ENCODE measurements around the gene NAV3.

NAV3 gene

GRCh38 chr12:78118486-78118885, 287.8 kb downstream of the NAV3 start:
- DNase-seq (ENCODE audit: low read depth in 2 of 3, low spot score in 2 of 3) = no peak

GRCh38 chr12:78119351-78119918, 288.7 kb downstream of the NAV3 start:
- DNase-seq (ENCODE audit: low read depth in 2 of 3, low spot score in 2 of 3) = no peak

DNA sequence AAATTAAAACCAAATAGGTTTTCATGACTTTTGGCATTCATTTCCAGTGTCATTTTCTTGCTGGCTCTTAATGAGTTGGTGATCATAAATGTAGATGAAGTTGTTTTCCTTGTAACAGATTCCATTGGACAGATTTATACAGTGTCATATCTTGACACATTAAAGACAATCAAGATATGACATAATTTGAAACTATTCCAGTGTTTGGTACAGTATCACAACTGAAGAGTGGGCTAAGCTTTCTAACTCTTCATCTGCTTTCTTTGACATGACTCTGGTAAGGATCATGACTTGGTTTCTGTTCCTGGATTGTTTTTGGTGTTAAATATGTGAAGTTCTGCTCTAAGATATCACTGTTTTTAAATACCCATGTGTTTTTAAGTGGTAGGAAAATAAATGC, 289.6 kb downstream of the NAV3 start:
- no peak for DNase-seq (ENCODE audit: low read depth in 2 of 3, low spot score in 2 of 3)

DNA sequence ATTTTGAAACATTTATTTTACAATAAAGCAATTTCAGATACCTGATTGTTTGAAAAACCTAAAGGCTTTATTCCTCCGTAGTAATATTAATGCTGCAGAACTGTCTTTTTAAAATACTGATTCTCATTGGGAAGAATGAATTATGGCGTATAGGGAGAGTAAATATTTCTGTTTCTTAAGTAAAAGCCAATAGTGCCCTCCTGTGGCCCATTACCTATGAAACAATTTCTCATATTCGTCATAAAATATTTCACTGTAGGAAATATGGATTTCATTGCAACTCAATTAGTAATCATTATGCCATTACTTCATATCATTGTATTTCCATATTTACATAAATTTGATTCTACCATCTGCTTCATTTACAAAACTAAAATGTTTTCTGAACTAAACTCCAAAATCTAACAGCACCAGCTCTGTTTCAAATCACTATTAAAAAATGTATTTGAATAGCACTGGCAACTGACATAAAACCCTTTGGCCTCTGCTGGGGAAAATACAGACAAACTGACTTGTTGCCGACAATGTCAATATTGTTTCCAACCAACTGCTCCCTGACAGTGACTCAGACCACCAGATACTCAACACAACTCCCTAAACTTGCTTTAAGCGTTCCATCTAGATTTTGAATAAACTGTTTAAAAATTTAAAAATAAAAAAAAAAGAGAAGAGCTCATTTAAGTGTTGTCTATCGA, 290.3 kb downstream of the NAV3 start:
- no peak for DNase-seq (ENCODE audit: low read depth in 2 of 3, low spot score in 2 of 3)

GRCh38 chr12:78121969-78122610, 291.4 kb downstream of the NAV3 start:
- DNase-seq (ENCODE audit: low read depth in 2 of 3, low spot score in 2 of 3) = no peak

GRCh38 chr12:78128211-78128610, 297.5 kb downstream of the NAV3 start:
- no peak for DNase-seq (ENCODE audit: low read depth in 2 of 3, low spot score in 2 of 3)

GRCh38 chr12:78143717-78144116, 313.0 kb downstream of the NAV3 start:
- DNase-seq (ENCODE audit: low read depth in 2 of 3, low spot score in 2 of 3) = no peak

DNA sequence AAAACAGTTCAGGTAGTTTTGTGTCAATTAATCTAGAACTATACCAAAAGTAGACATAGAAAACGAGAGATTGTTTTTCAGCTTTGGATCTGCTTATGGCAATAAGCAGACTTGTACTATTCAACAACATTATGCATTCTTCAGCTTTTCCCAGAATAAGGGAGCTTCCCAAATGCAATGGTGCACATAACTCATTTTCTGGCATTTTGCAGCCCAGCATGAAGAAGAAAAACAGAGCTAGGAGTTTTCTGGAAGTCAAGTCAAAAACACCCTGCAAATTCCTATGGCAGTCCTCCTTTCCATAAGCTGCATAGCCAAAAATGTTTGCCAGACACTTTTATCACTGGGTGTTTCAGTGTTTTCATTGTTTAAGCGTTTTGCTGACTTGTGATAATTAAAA, 314.7 kb downstream of the NAV3 start:
- no peak for DNase-seq (ENCODE audit: low read depth in 2 of 3, low spot score in 2 of 3)

DNA sequence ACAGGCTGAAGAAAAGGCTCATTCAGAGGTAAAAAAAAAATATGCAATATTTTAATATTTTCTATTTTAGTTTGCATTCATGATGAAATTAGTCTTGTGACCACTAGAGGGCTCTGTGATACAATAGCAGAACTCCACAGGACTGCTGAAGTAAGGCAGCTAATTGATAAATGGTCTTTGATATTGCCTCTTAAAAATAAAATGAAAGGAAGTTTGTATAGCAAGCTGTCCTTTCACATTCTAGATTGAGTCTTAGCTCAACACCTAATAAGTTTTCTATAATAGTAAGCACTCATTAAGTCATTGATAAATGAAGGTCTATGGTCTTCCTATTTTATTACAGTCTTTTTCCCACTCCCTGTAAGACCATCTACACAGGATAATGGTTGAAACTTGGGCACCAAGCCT, 315.7 kb downstream of the NAV3 start:
- no peak for DNase-seq (ENCODE audit: low read depth in 2 of 3, low spot score in 2 of 3)

GRCh38 chr12:78149459-78149858, 318.8 kb downstream of the NAV3 start:
- no peak for DNase-seq (ENCODE audit: low read depth in 2 of 3, low spot score in 2 of 3)

DNA sequence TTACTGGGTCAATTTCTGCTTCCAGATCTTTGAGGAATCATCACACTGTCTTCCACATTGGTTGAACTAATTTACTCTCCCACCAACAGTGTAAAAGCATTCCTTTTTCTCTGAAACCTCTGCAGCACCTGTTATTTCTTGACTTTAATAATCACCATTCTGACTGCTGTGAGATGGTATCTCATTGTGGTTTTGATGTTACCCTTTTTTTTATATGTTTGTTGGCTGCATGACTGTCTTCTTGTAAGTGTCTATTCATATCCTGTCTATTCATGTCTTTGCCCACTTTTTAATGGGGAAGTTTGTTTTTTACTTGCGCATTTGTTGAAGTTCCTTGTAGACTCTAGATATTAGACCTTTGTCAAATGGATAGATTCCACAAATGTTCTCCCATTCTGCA, 324.9 kb downstream of the NAV3 start:
- DNase-seq (ENCODE audit: low read depth in 2 of 3, low spot score in 2 of 3) = no peak

DNA sequence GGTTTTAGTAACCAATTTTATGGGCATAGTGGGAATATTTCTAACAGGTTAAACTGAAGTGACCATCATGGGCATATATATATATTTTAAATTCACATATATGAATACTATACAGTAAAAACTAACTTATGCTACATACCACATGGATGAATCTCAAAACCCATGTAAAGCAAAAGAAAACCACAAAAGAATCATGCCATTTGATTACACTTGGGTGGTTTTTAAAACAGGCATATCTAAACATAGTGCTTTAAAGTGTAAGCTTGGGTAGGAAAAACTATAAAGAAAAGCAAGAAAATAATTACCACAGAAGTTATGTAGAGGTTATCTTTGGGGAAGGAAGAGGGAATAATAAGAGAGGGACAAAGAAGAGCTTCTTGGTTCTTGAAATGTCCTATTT, 326.1 kb downstream of the NAV3 start:
- DNase-seq (ENCODE audit: low read depth in 2 of 3, low spot score in 2 of 3) = no peak

- DNase-seq (ENCODE audit: low read depth in 2 of 3, low spot score in 2 of 3) = no peak
Observed at GRCh38 chr12:78157199-78157598, 326.5 kb downstream of the NAV3 start.

- DNase-seq (ENCODE audit: low read depth in 2 of 3, low spot score in 2 of 3) = no peak
Observed at GRCh38 chr12:78164154-78164553, 333.5 kb downstream of the NAV3 start.

DNA sequence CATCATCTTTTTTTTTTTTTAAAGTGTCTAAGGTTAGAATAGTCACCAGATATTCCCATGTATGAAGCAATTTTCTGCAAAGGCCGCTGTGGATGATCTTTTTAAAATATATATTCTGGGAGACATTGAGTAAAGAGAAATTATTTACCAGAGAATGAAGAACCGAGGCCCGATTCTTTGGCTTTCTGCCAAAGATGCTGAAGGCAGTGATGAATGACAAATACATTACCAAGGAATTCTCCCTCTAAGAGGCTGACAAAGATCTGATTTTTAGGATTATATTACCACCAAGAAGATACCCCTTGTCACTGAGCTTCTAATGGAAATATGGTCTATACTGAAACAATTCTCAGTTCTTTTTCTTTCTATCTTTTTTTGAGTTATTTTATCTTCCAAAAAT, 336.8 kb downstream of the NAV3 start:
- no peak for DNase-seq (ENCODE audit: low read depth in 2 of 3, low spot score in 2 of 3)

DNA sequence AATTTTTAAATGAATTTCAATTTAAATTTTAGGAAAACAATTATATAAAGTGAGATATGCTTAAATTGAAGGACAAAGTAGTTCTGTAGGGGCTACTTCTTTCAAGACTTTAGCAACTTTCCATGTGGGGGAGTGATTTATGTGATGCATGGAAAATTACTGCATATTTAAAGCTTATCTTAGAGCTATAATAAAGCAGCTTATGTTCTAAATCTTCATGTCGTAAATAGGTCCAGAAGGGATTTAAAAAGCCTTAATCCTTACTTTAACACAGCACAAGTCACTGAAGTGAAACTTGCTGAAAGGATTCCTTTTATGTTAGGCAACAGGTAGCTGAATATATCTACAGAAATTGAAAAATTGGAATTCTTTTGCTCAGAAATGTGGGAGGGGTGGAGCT, 340.4 kb downstream of the NAV3 start:
- no peak for DNase-seq (ENCODE audit: low read depth in 2 of 3, low spot score in 2 of 3)

- DNase-seq (ENCODE audit: low read depth in 2 of 3, low spot score in 2 of 3) = no peak
Observed at GRCh38 chr12:78176643-78177042, 345.9 kb downstream of the NAV3 start.

DNA sequence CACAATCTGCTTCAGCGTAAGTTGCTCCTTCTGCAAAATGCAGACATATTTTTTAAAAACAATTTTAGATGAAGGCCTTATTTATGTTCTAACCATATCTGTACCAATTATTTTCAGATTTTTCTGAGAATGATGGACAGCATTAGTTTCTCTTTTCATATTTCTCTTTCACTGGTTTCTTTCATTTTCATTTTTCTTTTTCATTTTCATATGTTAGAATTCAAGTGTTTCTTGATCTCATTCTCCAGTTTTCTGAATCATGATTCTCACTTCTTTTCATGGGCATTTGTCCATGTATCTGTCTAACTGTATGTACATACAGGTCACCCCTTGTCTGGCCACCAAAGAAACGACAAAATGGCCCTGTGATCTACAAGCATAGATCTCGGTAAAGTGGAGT, 346.6 kb downstream of the NAV3 start:
- DNase-seq (ENCODE audit: low read depth in 2 of 3, low spot score in 2 of 3) = no peak

- no peak for DNase-seq (ENCODE audit: low read depth in 2 of 3, low spot score in 2 of 3)
Observed at GRCh38 chr12:78179346-78179745, 348.7 kb downstream of the NAV3 start.

DNA sequence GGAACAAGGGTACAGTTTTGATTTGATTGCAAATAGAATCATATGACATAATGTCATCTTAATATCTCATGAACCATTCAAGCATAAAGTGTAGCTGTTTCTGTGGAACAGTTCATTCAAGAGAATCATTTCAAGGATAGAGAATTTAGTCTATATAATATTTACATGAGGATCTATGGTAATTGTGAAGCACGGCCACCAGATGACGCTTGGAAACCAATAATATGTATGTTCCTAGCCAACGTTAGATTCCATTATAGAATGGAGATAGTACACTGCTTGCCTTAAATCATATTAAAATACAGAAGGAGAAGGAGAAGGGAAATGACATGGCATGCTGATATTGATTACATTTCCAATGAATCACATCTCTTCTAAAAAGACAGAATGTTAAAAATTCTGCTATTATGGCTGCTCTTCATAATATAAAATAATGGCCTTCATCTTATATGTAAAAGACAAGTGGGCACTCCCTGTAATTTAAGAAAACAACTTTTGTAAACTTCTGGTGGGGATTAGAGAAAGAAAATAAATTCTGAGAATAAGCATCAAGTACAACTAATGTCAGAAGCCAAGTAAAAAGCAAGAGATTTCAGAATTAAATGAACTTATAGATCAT, 351.0 kb downstream of the NAV3 start:
- no peak for DNase-seq (ENCODE audit: low read depth in 2 of 3, low spot score in 2 of 3)

DNA sequence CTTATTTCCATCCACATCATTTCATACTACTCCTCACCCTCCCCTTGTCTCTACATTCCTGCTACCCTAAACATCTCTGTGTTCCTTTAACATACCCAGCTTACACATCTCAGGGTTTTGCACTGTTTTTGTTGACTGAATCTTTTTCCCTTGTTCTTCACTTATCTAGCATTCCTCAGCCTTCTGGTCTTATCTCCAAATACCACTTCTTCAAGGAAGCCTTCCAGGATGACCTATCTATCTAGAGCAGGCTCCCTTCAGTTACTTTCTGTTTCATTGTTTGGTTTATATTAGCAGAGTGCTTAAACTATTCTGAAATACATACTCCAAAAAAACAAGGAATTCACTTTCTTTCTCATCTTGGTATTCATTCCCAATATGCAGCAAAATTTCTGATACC, 353.1 kb downstream of the NAV3 start:
- no peak for DNase-seq (ENCODE audit: low read depth in 2 of 3, low spot score in 2 of 3)

GRCh38 chr12:78185109-78185508, 354.4 kb downstream of the NAV3 start:
- DNase-seq (ENCODE audit: low read depth in 2 of 3, low spot score in 2 of 3) = no peak

Data from activated CD8-positive, alpha-beta memory T cell treated with anti-CD3 and anti-CD28 coated beads for 48 hours (primary cell).